Mesenchymal stem cell (in vitro differentiated cells and primary cell): ENCODE data around the gene ACADVL.
"Not testable (repeated sequence)": the region's sequence is repeated elsewhere in the genome, so short reads cannot be mapped to it uniquely, and the experiment has no call there.

ENCODE experiments used
- DNase-seq: peaks from one replicate; pipeline ENCODE4 v3.0.0-alpha.2; 2013
- H2AFZ ChIP-seq: one replicate; pipeline ENCODE4 v1.6.1; 2013; ENCODE audit warnings: low read depth, mild to moderate bottlenecking, control low read depth, inconsistent platforms, low read length, moderate library complexity
- H2AK5ac ChIP-seq: 2 replicates; pipeline ENCODE4 v1.6.1; 2013; ENCODE audit warnings: low read length, moderate library complexity, mild to moderate bottlenecking, inconsistent platforms; ENCODE audit not compliant: severe bottlenecking
- H2BK120ac ChIP-seq: one replicate; pipeline ENCODE4 v1.6.1; 2013; ENCODE audit warnings: low read depth, mild to moderate bottlenecking, inconsistent platforms, low read length, moderate library complexity
- H2BK12ac ChIP-seq, 2 experiments: one replicate each; pipeline ENCODE4 v1.6.1; 2013; ENCODE audit warnings: inconsistent platforms in 2 of 2, low read length in 2 of 2, mild to moderate bottlenecking in 2 of 2, moderate library complexity in 2 of 2, control low read depth in 1 of 2
- H2BK15ac ChIP-seq: one replicate; pipeline ENCODE4 v1.6.1; 2013; ENCODE audit warnings: mild to moderate bottlenecking, low read depth, inconsistent platforms; ENCODE audit not compliant: poor library complexity, severe bottlenecking
- H2BK5ac ChIP-seq: 2 replicates; pipeline ENCODE4 v1.6.1; 2013; ENCODE audit warnings: low read depth, mild to moderate bottlenecking, low read length, control low read depth, inconsistent platforms; ENCODE audit not compliant: poor library complexity, severe bottlenecking
- H3K14ac ChIP-seq, 2 experiments: one replicate each; pipeline ENCODE4 v1.6.1; 2013; ENCODE audit warnings: inconsistent platforms in 2 of 2, low read length in 2 of 2, control low read depth in 1 of 2, mild to moderate bottlenecking in 1 of 2, moderate library complexity in 1 of 2
- H3K18ac ChIP-seq, 2 experiments: one replicate each; pipeline ENCODE4 v1.6.1; 2013; ENCODE audit warnings: inconsistent platforms in 2 of 2, low read length in 2 of 2, control low read depth in 1 of 2, low read depth in 1 of 2, mild to moderate bottlenecking in 1 of 2
- H3K23ac ChIP-seq, 2 experiments: one replicate each; pipeline ENCODE4 v1.6.1; 2013; ENCODE audit warnings: inconsistent platforms in 2 of 2, low read length in 2 of 2, mild to moderate bottlenecking in 2 of 2, moderate library complexity in 2 of 2, control low read depth in 1 of 2
- H3K27ac ChIP-seq: 2 replicates; pipeline ENCODE4 v1.5.1; 2013; ENCODE audit warnings: mild to moderate bottlenecking, moderate library complexity, low read length, control low read depth, inconsistent platforms; ENCODE audit not compliant: poor library complexity, severe bottlenecking
- H3K27me3 ChIP-seq, 2 experiments: 2 replicates each; pipeline versions ENCODE4 v1.6.1 to v1.7.0; 2013; ENCODE audit warnings: low read length in 2 of 2, mild to moderate bottlenecking in 2 of 2, moderate library complexity in 2 of 2, control low read depth in 1 of 2, inconsistent platforms in 1 of 2; ENCODE audit not compliant: control insufficient read depth in 1 of 2, insufficient read depth in 1 of 2
- H3K36me3 ChIP-seq, 2 experiments: 2 replicates each; pipeline versions ENCODE4 v1.6.1 to v1.7.0; 2013; ENCODE audit warnings: low read length in 2 of 2, control low read depth in 1 of 2, inconsistent platforms in 1 of 2, low read depth in 1 of 2, mild to moderate bottlenecking in 1 of 2; ENCODE audit not compliant: insufficient read depth in 2 of 2, control insufficient read depth in 1 of 2
- H3K4ac ChIP-seq, 2 experiments: one replicate each; pipeline ENCODE4 v1.6.1; 2013; ENCODE audit warnings: inconsistent platforms in 2 of 2, low read length in 2 of 2, mild to moderate bottlenecking in 2 of 2, moderate library complexity in 2 of 2, control low read depth in 1 of 2, low read depth in 1 of 2
- H3K4me1 ChIP-seq: 2 replicates; pipeline ENCODE4 v1.6.1; 2013; ENCODE audit warnings: low read depth, low read length, control low read depth; ENCODE audit not compliant: control insufficient read depth, insufficient read depth
- H3K4me2 ChIP-seq: 2 replicates; pipeline ENCODE4 v1.6.1; 2013; ENCODE audit warnings: low read length, mild to moderate bottlenecking, inconsistent platforms; ENCODE audit not compliant: poor library complexity, severe bottlenecking
- H3K4me3 ChIP-seq, 2 experiments: 2 replicates each; pipeline versions ENCODE4 v1.5.1 to v1.7.0; 2013; ENCODE audit warnings: low read length in 2 of 2, mild to moderate bottlenecking in 2 of 2, control low read depth in 1 of 2, low read depth in 1 of 2; ENCODE audit not compliant: insufficient read depth in 1 of 2
- H3K79me1 ChIP-seq: replicated peaks from 2 replicates; pipeline ENCODE4 v1.6.1; 2013; ENCODE audit warnings: mild to moderate bottlenecking, control low read depth, low read length, inconsistent platforms; ENCODE audit not compliant: poor library complexity, severe bottlenecking
- H3K9ac ChIP-seq: 2 replicates; pipeline ENCODE4 v1.7.0; 2013; ENCODE audit warnings: mild to moderate bottlenecking, low read length, moderate library complexity
- H3K9me3 ChIP-seq: 2 replicates; pipeline ENCODE4 v1.7.0; 2013; ENCODE audit warnings: mild to moderate bottlenecking, low read length; ENCODE audit not compliant: control insufficient read depth
- H4K8ac ChIP-seq: one replicate; pipeline ENCODE4 v1.6.1; 2013; ENCODE audit warnings: inconsistent platforms, mild to moderate bottlenecking, low read length, moderate library complexity
- H4K91ac ChIP-seq: one replicate; pipeline ENCODE4 v1.6.1; 2013; ENCODE audit warnings: mild to moderate bottlenecking, low read length, inconsistent platforms
- WGBS: methylation state at CpG from one replicate; pipeline ENCODE4 v1.1.7; 2013; ENCODE audit warnings: mixed read lengths; 5-methylcytosine and 5-hydroxymethylcytosine counted together

The ACADVL gene

GRCh38 chr17:7182101-7182500 lies 37.6 kb upstream of the ACADVL start:
- 97% methylated on average over 2 of the region's 2 CpGs for WGBS
- not testable (repeated sequence) for H3K14ac ChIP-seq, H3K9me3 ChIP-seq, H3K23ac ChIP-seq, H2AFZ ChIP-seq, H2BK120ac ChIP-seq, H2BK12ac ChIP-seq, H4K91ac ChIP-seq, H3K79me1 ChIP-seq, H4K8ac ChIP-seq, H2BK5ac ChIP-seq, H2BK15ac ChIP-seq, H2AK5ac ChIP-seq, H3K18ac ChIP-seq, DNase-seq, H3K9ac ChIP-seq, H3K27ac ChIP-seq, H3K4me2 ChIP-seq, H3K4ac ChIP-seq, H3K4me3 ChIP-seq
- H3K4me1 ChIP-seq = peaks cover 24% of the 10 kb centered on the region
- H3K36me3 ChIP-seq = peaks cover 7 to 14% of the 10 kb centered on the region in 2 experiments
- peaks cover 0 to 20% of the 10 kb centered on the region in 2 experiments for H3K27me3 ChIP-seq

GRCh38 chr17:7183433-7184090 lies 36.2 kb upstream of the ACADVL start:
- Histone ChIP-seq H2AK5ac (peak overlapping the region; percentile 2), H3K23ac (no peak overlapping the region), H3K4ac (no peak overlapping the region), H4K91ac (no peak overlapping the region), H2BK15ac (no peak overlapping the region), H2BK5ac (no peak overlapping the region), H3K9ac (no peak overlapping the region), H3K4me1 (peaks cover 13% of the 10 kb centered on the region), H3K9me3 (no peaks in the 10 kb centered on the region), H3K4me3 (no peak overlapping the region), H2BK12ac (no peak overlapping the region), H2AFZ (no peak overlapping the region), H3K79me1 (peaks cover 2% of the 10 kb centered on the region), H3K27me3 (peaks cover 0 to 7% of the 10 kb centered on the region in 2 experiments), H3K4me2 (no peak overlapping the region), H3K36me3 (peaks cover 10 to 14% of the 10 kb centered on the region in 2 experiments), H3K18ac (no peak overlapping the region), H3K27ac (no peak overlapping the region), H3K14ac (no peak overlapping the region), H4K8ac (no peak overlapping the region), H2BK120ac (no peak overlapping the region)
- 78% methylated on average over 4 of the region's 7 CpGs for WGBS
- DNase-seq = no peak

- no peak overlapping the region for H3K23ac ChIP-seq
- peaks cover 10 to 14% of the 10 kb centered on the region in 2 experiments for H3K36me3 ChIP-seq
- no peak for DNase-seq
- H2BK5ac ChIP-seq = no peak overlapping the region
- no peak overlapping the region for H2AFZ ChIP-seq
- no peak overlapping the region for H4K91ac ChIP-seq
- no peak overlapping the region for H2BK120ac ChIP-seq
- H3K9ac ChIP-seq = no peak overlapping the region
- WGBS = 98% methylated on average over 8 of the region's 14 CpGs
- peaks cover 0 to 2% of the 10 kb centered on the region in 2 experiments for H3K27me3 ChIP-seq
- no peak overlapping the region for H3K4ac ChIP-seq
- H3K27ac ChIP-seq = no peak overlapping the region
- H2BK15ac ChIP-seq = no peak overlapping the region
- H3K79me1 ChIP-seq = peaks cover 2% of the 10 kb centered on the region
- no peaks in the 10 kb centered on the region for H3K9me3 ChIP-seq
- H3K14ac ChIP-seq = no peak overlapping the region
- H2BK12ac ChIP-seq = no peak overlapping the region
- H3K4me2 ChIP-seq = no peak overlapping the region
- H3K4me1 ChIP-seq = peaks cover 13% of the 10 kb centered on the region
- H4K8ac ChIP-seq = no peak overlapping the region
- no peak overlapping the region for H3K18ac ChIP-seq
- peak overlapping the region; percentile 2 for H2AK5ac ChIP-seq
- no peak overlapping the region for H3K4me3 ChIP-seq
Observed at GRCh38 chr17:7184091-7184488, 35.6 kb upstream of the ACADVL start.

GRCh38 chr17:7184647-7185046 lies 35.1 kb upstream of the ACADVL start:
- Histone ChIP-seq H3K27ac (no peak overlapping the region), H2BK5ac (no peak overlapping the region), H3K27me3 (no peaks in the 10 kb centered on the region), H2BK12ac (no peak overlapping the region), H2AFZ (no peak overlapping the region), H3K18ac (no peak overlapping the region), H3K9me3 (no peaks in the 10 kb centered on the region), H3K4me2 (no peak overlapping the region), H3K4me1 (peaks cover 13% of the 10 kb centered on the region), H3K79me1 (peaks cover 2% of the 10 kb centered on the region), H2AK5ac (no peak overlapping the region), H3K14ac (no peak overlapping the region), H3K4ac (no peak overlapping the region), H2BK15ac (no peak overlapping the region), H4K8ac (no peak overlapping the region), H4K91ac (no peak overlapping the region), H3K4me3 (no peak overlapping the region), H2BK120ac (no peak overlapping the region), H3K36me3 (peaks cover 13 to 17% of the 10 kb centered on the region in 2 experiments), H3K23ac (no peak overlapping the region), H3K9ac (no peak overlapping the region)
- DNase-seq = no peak
- 90% methylated on average over 3 of the region's 6 CpGs for WGBS
